DMS53 treated with DMSO at 0.1 percent for 48 hours (cell line): ENCODE results near the gene ASPSCR1.
"Not testable (repeated sequence)": the region's sequence is repeated elsewhere in the genome, so short reads cannot be mapped to it uniquely, and the experiment has no call there.

ENCODE experiments used
- DNase-seq: peaks from one replicate; lab custom pipeline; 2025; ENCODE audit not compliant: unreplicated experiment; lab: John Stamatoyannopoulos, UW

Gene ASPSCR1

DNA sequence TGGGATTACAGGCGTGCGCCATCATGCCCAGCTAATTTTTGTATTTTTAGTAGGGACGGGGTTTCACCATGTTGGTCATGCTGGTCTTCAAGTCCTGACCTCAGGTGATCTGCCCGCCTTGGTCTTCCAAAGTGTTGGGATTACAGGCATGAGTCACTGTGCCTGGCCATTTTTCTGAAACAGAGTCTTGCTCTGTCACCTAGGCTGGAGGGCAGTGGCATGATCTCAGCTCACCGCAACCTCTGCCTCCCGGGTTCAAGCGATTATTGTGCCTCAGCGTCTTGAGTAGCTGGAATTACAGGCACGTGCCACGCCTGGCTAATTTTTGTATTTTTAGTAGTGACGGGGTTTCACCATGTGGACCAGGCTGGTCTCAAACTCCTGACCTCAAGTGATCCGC, 4.1 kb downstream of the ASPSCR1 start:
- DNase-seq: not testable (repeated sequence)

DNA sequence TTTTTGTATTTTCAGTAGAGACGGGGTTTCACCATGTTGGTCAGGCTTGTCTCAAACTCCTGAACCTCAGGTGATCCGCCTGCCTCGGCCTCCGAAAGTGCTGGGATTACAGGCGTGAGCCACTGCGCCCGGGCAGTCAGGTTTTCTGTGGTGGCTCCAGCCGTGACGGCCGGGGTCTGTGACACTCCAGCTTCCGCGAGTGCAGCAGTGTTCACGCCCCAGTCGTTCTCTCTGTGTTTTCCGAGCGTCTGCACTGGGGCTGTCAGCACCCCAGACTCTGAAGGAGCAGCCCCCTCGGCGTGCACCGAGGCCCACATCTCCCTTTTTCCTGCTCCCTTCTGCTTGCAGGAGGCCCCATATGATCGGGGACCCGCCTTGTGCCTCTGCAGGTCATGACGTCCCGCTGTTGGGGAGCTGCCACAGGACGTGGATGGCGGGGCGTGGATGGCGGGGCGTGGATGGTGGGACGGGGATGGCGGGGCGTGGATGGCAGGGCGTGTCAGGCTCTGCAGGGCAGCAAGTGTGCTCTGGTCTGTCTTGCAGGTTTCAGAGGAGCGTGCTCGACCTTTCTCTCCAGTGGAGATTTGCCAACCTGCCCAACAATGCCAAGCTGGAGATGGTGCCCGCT, 5.7 kb downstream of the ASPSCR1 start:
- DNase-seq: no peak

DNA sequence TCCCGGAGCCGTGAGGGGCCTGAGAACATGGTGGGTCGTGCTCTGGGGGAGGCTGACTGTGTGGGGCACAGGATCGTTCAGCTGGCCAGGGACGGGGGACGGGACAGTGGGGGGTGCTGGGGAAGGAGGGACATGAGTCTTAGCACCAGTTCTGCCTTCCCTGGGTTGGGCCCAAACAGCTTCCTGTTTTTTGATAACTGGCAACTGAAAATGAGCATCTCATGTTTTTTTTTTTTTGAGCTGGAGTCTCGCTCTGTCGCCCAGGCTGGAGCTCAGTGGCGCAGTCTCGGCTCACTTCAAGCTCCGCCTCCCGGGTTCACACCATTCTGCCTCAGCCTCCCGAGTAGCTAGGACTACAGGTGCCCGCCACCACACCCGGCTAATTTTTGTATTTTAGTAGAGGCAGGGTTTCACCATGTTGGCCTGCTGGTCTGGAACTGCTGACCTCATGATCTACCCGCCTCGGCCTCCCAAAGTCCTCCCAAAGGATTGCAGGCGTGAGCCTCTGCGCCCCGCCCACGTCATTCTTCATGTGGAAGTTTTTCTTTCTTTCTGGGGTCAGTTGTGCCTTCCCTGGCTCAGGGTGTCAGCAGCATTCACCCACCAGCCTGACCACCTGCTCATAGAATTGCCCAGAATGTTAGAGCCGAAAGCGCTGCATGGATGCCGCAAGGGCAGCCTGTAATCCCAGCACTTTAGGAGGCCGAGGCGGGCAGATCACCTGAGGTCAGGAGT, 6.4 kb downstream of the ASPSCR1 start:
- DNase-seq: no peak

DNA sequence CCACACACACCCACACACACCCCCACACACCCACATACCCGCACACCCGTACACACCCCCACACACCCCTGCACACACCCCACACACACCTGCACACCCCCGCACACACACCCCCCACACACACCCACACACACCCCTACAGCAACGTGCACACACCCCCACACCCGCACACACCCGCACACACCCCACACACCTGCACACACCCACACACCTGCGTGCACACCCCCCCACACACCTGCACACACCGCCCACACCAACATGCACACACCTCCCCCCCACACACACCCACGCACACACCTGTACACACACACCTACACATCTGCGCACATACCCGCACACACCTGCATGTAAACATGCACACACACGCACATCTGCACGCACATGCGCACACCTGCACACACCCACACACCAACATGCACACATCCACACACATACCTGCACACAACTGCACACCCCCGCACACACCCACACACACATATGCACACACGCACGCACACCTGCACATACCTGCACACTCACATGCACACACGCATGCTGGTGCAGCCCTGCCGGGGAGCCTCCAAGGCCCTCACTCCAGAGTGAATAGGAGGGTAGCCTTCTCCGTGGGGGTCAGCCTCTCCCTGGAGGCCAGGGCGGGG, 7.5 kb downstream of the ASPSCR1 start:
- no peak for DNase-seq

DNA sequence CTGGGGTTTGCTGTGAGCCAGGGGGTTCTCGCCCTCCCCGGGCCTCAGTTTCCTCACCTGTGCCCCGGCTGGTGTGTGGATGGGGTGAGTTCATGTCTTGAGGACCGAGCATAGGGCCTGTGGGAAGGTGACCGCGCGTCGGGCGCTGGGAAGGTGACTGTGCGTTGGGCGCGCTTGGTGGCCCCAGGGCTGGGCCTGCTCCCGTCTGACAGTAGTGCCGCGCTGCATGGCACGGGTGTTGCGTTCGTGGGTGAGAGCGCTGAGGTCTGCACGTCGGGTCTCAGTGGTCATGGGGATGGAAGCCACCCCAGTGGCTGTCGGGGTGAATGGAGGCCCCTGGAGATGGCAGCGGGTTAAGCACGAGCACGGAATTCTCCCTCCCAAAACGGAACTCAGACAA, 9.2 kb downstream of the ASPSCR1 start:
- no peak for DNase-seq

DNA sequence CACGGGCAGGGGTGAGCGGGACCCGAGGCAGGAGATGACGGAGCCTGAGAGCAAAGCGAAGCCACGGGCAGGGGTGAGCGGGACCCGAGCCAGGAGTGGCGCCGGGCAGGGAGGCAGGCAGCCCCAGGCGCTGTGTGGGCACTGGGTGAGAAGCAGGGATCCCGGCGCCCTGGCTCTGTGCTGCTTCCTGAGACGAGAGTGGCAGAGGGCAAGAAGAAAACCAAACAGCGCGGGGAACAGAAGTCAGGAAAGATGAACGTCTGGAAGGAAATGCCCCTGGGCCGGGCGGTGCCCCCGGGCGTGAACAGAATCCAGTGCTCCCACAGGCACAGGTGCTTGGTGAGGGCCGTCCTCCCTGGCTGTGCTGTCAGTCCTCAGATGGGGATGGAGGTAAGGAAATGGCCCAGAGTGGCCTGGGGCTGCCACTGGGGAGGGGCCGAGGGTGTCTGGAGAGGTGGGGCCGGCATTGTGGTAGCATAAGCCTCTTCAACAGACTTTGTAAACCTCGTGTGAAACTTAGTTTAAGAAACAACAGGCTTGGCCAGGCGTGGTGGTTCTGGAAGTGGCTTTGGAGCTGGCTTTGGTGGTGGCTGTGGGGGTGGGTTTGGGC, 9.8 kb downstream of the ASPSCR1 start:
- DNase-seq: no peak

DNA sequence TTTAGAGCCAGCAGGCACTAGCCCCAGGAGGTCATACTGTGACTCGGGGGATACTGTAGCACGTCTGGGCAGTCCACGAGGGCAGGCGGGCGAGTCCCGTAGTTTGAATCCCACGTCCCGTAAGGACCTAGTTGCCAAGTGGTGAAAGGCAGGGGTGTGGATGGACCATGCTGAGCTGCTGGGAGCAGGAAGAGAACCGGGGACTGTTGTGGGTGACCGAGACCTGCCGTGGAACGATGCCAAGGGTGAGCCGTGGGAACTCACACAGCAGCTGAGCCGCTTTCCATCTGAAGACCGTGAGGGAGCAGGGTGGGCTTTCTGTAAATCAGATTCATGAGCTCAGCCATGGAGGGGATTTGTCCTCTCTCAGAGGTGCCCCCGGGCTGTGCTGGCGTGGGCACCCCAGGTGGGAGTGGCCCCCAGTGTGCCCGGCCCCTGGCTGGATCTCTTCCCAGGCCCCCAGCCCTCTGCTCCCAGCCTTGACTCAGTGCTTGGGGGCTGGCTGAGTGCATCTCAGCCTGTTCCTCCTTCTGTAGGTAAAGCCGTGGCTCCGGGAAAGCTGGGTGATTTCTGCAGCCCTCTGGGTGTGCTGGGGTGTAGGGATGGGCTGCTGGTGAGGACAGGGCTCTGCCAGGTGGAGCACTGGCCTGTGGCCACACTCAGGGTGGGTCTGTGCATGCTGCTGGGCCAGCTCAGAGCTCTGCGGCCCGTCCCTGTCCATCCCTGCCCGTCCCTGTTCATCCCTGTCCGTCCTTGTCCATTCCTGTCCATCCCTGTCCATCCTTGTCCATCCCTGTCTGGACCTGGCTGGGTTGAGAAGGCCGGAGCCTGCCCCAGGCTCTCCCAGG, 13.6 kb downstream of the ASPSCR1 start:
- no peak for DNase-seq

DNA sequence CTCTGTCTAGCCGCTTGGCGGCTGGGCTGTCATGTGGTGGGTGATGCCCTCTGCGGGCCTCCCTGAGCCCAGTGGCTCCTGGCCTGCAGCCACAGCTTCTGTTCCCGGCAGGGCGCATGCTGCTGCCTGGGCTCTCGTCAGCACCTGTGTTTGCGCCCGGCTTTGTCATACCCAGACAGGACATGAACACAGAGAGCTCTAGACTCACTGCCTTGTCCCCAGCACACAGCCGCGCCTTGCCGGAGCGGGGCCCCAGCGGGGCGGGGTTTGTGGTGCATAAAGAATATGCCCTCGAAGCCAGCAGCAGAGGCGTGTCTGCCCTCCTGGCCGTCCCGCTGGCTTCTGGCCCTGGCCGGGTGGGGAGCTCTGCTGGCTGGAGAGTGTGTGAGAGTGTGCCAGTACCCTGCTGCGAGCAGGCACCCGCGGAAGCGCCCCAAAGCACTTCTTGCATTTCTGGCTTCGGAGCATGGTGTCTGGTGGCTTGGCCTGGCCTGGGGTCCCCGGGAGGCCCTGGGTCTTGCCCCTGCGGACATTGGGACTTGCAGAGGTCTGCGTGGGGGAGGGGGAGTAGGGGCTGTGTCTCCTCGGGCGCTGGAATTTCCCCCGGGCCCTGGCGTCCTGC, 14.4 kb downstream of the ASPSCR1 start:
- peak; percentile 99 for DNase-seq

DNA sequence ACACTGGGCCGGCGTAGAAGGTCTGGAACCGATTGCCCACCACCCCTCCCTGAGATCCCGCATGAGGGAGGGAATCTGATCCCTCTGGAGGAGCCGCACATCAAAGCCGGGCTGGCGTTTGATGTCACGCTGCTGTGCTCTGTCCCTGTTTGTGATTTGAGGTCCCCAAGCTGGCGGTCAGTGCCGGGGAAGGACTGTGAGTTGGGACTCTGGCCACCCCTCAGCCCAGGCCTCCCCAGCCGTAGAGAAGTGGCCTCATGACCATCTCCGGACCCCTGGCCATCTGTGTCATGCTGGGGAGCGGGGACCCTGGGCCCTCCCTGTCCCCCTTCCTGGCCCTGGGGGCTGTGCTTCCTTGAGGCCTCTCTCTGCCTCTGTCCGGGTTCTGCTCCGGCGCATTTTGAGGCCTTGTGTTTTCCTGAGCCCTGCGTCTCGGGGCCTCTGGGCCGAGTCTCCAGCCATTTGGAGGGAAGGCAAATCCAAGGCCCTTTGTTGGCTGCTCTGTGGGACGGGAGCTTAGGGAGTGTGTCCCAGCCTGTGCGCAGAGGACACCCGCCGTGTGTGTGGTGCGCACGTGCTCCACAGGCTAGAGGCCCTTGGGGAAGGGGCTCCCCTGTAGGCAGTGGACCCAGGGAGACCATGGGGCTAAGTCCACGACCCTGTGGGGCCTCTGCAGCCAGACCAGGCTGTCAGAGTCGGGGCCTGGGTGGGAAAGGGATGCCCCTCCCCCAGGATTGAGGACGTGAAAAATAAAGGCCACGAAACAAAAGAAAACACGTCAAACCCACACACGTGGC, 15.1 kb downstream of the ASPSCR1 start:
- peak; percentile 54 for DNase-seq

DNA sequence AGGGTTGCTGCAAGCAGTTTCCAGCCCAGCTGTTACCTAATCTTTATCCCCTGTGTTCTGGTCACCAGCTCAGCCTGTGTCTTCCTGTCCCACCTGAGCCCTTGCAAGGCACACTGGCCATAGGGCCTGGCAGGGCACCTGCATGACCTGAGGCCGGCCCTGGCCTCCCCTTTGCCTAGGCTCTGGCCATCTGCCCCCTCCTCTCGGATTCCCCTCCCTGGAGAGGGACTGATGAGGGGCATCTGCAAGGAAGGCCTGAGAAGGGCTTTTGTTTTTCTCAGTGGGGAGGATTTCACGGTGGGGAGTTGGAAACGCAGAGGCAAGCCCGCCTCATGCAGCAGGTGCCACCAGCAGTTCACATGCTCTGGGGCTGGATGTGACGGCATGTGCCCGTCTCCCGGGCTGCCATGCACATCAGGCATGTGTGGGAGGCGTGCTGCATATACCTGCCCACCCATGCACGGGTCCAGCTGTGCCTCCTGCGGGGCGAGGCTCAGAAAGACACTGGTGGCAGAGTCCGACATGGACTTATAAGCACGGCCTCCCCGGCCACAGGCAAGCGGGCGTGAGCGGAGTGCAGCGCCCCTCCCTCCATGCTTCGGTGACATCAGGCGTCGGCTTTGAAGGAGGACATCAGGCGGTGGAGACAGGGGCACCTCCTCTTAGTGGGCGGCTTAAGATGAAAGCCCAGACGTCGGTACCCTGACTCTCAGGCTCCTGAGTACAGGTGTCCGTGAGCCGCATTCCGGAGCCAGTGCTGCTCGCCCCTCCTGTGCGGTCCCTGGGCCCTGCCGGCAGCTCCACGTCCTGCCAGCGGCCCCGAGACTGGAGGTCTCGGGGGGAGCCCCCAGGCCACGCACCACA, 16.5 kb downstream of the ASPSCR1 start:
- no peak for DNase-seq

DNA sequence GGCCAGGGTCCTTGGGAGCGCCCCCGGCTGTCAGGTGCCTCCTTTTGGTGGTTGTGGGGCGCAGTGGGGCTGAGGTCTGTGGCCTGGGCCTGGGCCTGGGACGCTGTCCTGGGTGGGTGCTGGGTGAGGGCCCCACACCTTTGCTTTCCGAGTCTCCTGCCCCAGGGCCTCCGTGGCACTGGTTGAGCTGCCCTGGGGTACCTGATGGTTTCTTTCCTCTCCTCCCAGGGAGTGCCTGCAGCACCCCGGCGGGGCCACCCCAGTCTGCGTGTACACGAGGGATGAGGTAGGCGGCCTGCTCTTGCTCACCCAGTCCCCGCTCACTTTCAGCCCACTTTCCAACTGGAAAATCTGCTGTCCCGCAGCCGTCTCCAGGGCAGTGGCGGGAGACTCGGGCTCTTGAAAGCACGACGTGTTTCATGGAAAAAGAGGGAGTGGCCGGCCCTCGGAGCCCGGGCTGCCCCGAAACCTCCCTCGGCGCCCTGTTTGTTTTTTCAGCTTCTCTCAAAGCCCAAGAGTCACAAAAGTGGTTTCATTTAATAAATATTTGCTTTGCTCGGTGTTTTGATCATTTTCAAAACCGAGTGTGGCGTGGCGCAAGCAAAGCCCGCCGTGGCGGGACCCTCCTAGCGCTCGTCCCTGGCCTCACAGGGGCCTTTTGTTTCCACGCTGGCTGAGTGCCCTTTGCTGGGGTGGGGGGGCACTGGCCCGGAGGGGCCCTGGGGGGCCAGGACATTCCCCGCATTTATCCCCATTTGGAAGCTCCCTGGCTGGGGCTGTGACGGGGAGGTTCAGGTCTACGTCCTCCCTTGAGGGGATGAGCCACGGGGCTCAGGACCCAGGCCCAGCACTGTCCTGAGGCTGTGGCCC, 17.4 kb downstream of the ASPSCR1 start:
- peak; percentile 22 for DNase-seq

DNA sequence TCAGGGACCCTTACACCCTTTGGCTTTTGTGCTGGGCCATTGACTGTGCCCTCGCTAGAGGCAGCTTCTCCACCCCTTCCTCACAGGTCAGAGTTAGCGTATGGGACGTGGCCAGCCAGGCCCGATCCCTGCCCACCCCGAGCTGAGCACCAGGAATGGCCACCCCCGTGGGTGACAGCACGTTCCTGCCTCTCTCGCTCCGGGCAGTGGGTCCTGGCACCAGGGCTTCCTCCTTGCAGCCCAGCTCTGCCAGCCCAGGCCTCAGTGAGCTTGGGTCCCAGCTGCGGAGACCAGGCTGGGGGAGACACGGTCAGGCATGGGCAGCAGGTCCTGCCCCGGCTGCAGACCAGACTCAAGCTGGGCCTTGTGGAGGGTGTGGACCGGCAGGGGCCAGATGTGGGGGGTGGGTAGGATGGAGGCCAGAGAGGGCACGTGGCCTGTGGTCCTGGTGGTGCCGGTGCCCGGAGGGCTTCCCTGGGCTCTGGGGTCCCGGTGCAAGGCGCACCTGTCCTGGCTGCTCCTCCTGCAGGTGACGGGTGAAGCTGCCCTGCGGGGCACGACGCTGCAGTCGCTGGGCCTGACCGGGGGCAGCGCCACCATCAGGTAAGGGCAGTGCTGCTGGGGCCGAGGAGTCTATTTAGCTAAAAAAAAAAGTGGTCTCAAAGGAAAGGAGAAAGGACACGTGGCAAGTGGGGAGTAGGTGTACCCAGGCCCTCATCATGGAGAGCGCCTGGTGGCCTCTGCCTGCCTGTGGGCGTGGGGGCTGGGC, 18.2 kb downstream of the ASPSCR1 start:
- DNase-seq: no peak

DNA sequence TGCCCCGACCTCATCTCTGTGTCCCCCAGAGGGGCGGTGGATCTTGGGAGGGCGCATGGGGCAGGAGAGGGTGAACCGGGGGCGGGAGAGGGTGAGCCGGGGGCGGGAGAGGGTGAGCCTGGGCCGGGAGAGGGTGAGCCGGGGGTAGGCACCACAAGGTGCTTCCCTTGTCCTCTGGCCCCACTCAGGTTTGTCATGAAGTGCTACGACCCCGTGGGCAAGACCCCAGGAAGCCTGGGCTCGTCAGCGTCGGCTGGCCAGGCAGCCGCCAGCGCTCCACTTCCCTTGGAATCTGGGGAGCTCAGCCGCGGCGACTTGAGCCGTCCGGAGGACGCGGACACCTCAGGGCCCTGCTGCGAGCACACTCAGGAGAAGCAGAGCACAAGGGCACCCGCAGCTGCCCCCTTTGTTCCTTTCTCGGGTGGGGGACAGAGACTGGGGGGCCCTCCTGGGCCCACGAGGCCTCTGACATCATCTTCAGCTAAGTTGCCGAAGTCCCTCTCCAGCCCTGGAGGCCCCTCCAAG, 18.9 kb downstream of the ASPSCR1 start:
- no peak for DNase-seq

DNA sequence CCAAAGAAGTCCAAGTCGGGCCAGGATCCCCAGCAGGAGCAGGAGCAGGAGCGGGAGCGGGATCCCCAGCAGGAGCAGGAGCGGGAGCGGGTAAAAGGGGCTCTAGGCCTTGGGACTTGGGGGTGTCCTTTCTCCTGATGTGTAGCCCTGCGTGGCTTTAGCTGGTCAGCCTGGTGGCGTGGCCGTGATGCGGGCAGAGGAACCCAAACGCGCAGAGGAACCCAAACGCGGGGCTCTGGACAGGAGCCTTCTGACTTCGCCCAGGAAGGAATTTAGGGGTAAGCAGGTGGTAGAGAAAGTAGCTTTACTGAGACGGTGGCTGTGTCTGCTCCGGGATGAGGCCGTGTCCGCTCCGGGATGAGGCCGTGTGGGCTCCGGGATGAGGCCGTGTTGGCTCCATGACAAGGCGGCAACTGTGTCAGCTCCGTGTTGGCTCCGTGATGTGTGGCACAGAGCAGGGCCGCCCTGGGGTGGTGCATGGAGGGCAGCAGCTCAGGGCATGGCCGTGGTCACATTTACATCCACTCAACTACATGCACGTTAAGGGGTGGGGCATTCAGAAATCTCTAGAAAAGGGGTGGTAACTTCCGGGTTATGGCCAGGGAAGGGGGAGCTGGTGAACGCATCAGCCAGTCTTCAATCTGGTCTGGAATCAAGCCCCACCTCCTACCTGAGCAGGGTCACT, 19.5 kb downstream of the ASPSCR1 start:
- DNase-seq: no peak

DNA sequence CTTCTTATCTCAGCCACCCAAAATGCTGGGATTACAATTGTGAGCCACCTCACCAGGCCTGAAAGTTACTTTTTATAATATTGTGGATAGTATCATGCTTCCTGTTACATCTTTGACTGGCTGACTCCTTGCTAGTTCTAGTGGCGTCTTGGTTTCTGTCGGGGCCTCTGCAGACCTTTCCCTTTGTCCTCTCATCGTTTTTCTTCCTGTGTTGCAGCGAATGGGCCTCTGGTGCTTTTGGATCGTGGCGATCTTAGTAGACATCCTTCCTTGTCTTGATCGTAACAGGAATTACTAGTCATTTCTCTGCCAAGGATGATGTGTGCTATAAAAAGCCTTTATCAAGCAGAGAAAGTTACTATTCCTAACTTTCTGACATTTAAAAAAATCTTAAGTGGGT, 20.8 kb downstream of the ASPSCR1 start:
- DNase-seq: no peak

DNA sequence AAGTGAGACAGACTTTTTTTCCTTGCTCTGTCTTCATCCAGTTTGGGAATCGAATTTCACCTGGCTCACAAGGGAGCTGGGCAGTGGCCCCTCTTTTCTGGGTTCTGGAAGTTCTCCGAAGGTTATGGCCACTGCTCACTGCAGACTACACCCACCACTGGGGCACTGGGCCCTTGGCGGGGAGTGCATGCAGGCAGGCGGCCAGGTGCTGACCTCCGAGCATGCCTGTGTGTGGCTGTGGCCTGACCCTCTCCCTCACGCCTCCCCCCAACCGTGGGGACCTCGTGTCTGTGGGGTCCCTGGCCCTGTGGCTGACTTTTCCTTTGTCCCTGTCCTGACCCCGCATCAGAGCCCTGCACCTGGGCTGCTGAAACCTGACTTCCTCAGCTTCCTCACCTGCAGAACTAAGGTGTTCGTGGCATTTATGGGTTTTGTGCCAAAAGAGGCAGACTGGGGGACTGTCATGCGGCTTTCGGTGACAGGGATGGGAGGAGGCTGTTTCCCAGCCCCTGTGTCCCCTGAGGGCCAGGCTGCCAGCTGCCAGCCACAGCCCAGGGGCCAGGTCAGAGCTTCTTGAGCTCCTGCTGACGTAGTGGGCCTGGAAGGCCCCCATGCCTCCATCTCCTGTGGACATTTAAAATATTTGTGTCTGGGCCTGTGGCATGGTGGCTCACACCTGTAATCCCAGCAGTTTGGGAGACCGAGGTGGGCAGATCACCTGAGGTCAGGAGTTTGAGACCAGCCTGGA, 21.4 kb downstream of the ASPSCR1 start:
- no peak for DNase-seq
